HEK293 (cell line): ENCODE data around the gene MT1HL1.

Source experiments
- CTCF ChIA-PET: fragments of 350-600 bp; formaldehyde crosslinking; extraction: SDS; loops from one replicate; lab custom pipeline; 2021; ENCODE audit warnings: antibody characterized with exemption; lab: Yijun Ruan, JAX
- POLR2A ChIA-PET: fragments of 300-600 bp; formaldehyde crosslinking; extraction: SDS; loops from one replicate; lab custom pipeline; 2020; ENCODE audit warnings: antibody characterized with exemption, inconsistent platforms; lab: Yijun Ruan, JAX
- H3K27ac ChIP-seq: fragments of 200-500 bp; sonication (Bioruptor generic); 2 replicates; pipeline ENCODE4 v1.5.1; 2014; ENCODE audit warnings: low read depth, low read length, control low read depth, inconsistent platforms; ENCODE audit errors: extremely low read depth
- H3K36me3 ChIP-seq, 2 experiments: fragments of 200-500 bp in 1 of 2; sonication (Bioruptor generic) in 1 of 2; 1 replicate in 1 of 2; 2 replicates in 1 of 2; pipeline ENCODE4 v1.5.1; 2014 to 2017; ENCODE audit warnings: inconsistent platforms in 2 of 2, low read length in 2 of 2; ENCODE audit not compliant: control insufficient read depth in 2 of 2, insufficient read depth in 1 of 2
- H3K4me1 ChIP-seq: fragments of 200-500 bp; sonication (Bioruptor generic); 2 replicates; pipeline ENCODE4 v1.5.1; 2014; ENCODE audit warnings: mild to moderate bottlenecking, low read length, inconsistent platforms; ENCODE audit not compliant: control insufficient read depth, insufficient read depth
- H3K4me3 ChIP-seq: 2 replicates; pipeline ENCODE4 v1.5.1; 2011; ENCODE audit warnings: low read depth, mild to moderate bottlenecking, control low read depth, low read length, moderate library complexity
- H3K9me3 ChIP-seq: fragments of 200-500 bp; sonication (Bioruptor generic); 2 replicates; pipeline ENCODE4 v1.5.1; 2014; ENCODE audit warnings: low read depth, low read length, inconsistent platforms; ENCODE audit not compliant: control insufficient read depth, insufficient read depth
- EGR2 ChIP-seq: fragments of 450-650 bp; formaldehyde crosslinking; IDR thresholded peaks from 2 replicates; pipeline ENCODE4 v1.5.1; 2016; ENCODE audit warnings: low read depth, missing biosample characterization, missing genetic modification characterization
- KLF16 ChIP-seq: fragments of 450-650 bp; formaldehyde crosslinking; IDR thresholded peaks from 2 replicates; pipeline ENCODE4 v1.5.1; 2017; ENCODE audit warnings: missing biosample characterization, missing genetic modification characterization
- MYNN ChIP-seq: fragments of 450-650 bp; formaldehyde crosslinking; IDR thresholded peaks from 2 replicates; pipeline ENCODE4 v1.5.1; 2016; ENCODE audit warnings: missing biosample characterization, missing genetic modification characterization, borderline replicate concordance
- PRDM6 ChIP-seq: fragments of 450-650 bp; formaldehyde crosslinking; IDR thresholded peaks from 2 replicates; pipeline ENCODE4 v1.5.1; 2017; ENCODE audit warnings: missing biosample characterization, missing genetic modification characterization
- ZBTB17 ChIP-seq: fragments of 450-650 bp; formaldehyde crosslinking; IDR thresholded peaks from 2 replicates; pipeline ENCODE4 v1.5.1; 2016; ENCODE audit warnings: missing biosample characterization, missing genetic modification characterization
- ZFHX2 ChIP-seq: fragments of 450-650 bp; formaldehyde crosslinking; conservative IDR thresholded peaks from 2 replicates; pipeline ENCODE4 v1.5.1; 2016; ENCODE audit warnings: missing biosample characterization, missing genetic modification characterization
- ZIC2 ChIP-seq: fragments of 450-650 bp; formaldehyde crosslinking; IDR thresholded peaks from 2 replicates; pipeline ENCODE4 v1.5.1; 2016; ENCODE audit warnings: missing biosample characterization, missing genetic modification characterization
- ZNF112 ChIP-seq: fragments of 450-650 bp; formaldehyde crosslinking; IDR thresholded peaks from 2 replicates; pipeline ENCODE4 v1.5.0; 2017; ENCODE audit warnings: missing biosample characterization, missing genetic modification characterization
- ZNF114 ChIP-seq: fragments of 450-650 bp; formaldehyde crosslinking; IDR thresholded peaks from 2 replicates; pipeline ENCODE4 v1.5.0; 2017; ENCODE audit warnings: missing biosample characterization, missing genetic modification characterization
- ZNF132 ChIP-seq: fragments of 450-650 bp; formaldehyde crosslinking; IDR thresholded peaks from 2 replicates; pipeline ENCODE4 v1.5.1; 2017; ENCODE audit warnings: missing biosample characterization, missing genetic modification characterization, borderline replicate concordance
- ZNF184 ChIP-seq: fragments of 450-650 bp; IDR thresholded peaks from 2 replicates; pipeline ENCODE4 v1.5.1; 2018; ENCODE audit warnings: missing biosample characterization, mild to moderate bottlenecking, missing genetic modification characterization
- ZNF211 ChIP-seq: fragments of 450-650 bp; formaldehyde crosslinking; IDR thresholded peaks from 2 replicates; pipeline ENCODE4 v1.5.1; 2016; ENCODE audit warnings: low read depth, missing biosample characterization, missing genetic modification characterization
- ZNF24 ChIP-seq: fragments of 450-650 bp; formaldehyde crosslinking; IDR thresholded peaks from 2 replicates; pipeline ENCODE4 v1.5.1; 2016; ENCODE audit warnings: missing biosample characterization, missing genetic modification characterization
- ZNF335 ChIP-seq: fragments of 450-650 bp; formaldehyde crosslinking; conservative IDR thresholded peaks from 2 replicates; pipeline ENCODE4 v1.5.1; 2016; ENCODE audit warnings: missing biosample characterization, missing genetic modification characterization
- ZNF362 ChIP-seq: fragments of 450-650 bp; formaldehyde crosslinking; IDR thresholded peaks from 2 replicates; pipeline ENCODE4 v1.5.1; 2016; ENCODE audit warnings: missing biosample characterization, missing genetic modification characterization
- ZNF391 ChIP-seq: fragments of 450-650 bp; formaldehyde crosslinking; IDR thresholded peaks from 2 replicates; pipeline ENCODE4 v1.5.1; 2016; ENCODE audit warnings: low read depth, missing biosample characterization, missing genetic modification characterization, borderline replicate concordance
- ZNF404 ChIP-seq: fragments of 450-650 bp; formaldehyde crosslinking; IDR thresholded peaks from 2 replicates; pipeline ENCODE4 v1.5.1; 2017; ENCODE audit warnings: missing biosample characterization, missing genetic modification characterization
- ZNF416 ChIP-seq: fragments of 450-650 bp; formaldehyde crosslinking; IDR thresholded peaks from 2 replicates; pipeline ENCODE4 v1.5.1; 2016; ENCODE audit warnings: missing biosample characterization, missing genetic modification characterization
- ZNF529 ChIP-seq: fragments of 450-650 bp; formaldehyde crosslinking; IDR thresholded peaks from 2 replicates; pipeline ENCODE4 v1.5.1; 2017; ENCODE audit warnings: missing genetic modification characterization, missing biosample characterization; ENCODE audit not compliant: insufficient replicate concordance
- ZNF585B ChIP-seq: fragments of 450-650 bp; formaldehyde crosslinking; IDR thresholded peaks from 2 replicates; pipeline ENCODE4 v1.5.1; 2016; ENCODE audit warnings: missing biosample characterization, missing genetic modification characterization
- ZNF600 ChIP-seq: fragments of 450-650 bp; formaldehyde crosslinking; IDR thresholded peaks from 2 replicates; pipeline ENCODE4 v1.5.1; 2016; ENCODE audit warnings: missing biosample characterization, missing genetic modification characterization
- ZNF677 ChIP-seq: fragments of 450-650 bp; IDR thresholded peaks from 2 replicates; pipeline ENCODE4 v1.5.0; 2018; ENCODE audit warnings: missing biosample characterization, mild to moderate bottlenecking, missing genetic modification characterization, moderate library complexity
- ZNF837 ChIP-seq: fragments of 450-650 bp; formaldehyde crosslinking; IDR thresholded peaks from 2 replicates; pipeline ENCODE4 v1.5.1; 2016; ENCODE audit warnings: missing biosample characterization, missing genetic modification characterization
- ZSCAN16 ChIP-seq: fragments of 450-650 bp; formaldehyde crosslinking; IDR thresholded peaks from 2 replicates; pipeline ENCODE4 v1.5.1; 2016; ENCODE audit warnings: missing biosample characterization, missing genetic modification characterization
- TF ChIP-seq, protein P1 (sequence below): fragments of 450-650 bp; formaldehyde crosslinking; IDR thresholded peaks from 2 replicates; pipeline ENCODE4 v1.5.1; 2016; ENCODE audit warnings: missing biosample characterization, missing genetic modification characterization

MT1HL1 gene

DNA sequence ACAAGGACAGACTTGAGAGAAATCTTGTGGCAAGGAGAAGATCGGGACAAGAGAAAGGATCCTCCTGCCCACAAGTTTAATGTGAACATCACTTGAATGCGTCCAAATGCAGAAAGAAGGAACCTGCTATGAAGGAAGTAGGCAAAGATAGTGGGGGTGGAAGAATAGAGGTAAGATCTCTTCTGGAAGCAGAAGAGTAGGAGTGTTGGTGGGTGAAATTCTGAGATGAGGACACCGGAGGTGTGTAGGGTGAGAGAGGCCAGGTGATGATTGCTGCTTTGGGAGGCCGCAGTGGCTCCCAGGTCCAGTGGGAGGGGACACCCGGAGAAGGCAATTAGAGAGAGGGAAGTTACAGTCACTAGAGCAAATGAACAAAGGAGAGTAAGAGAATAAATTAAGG lies 44.6 kb upstream of the MT1HL1 start:
- Histone ChIP-seq H3K4me3 (no peak overlapping the region), H3K36me3 (no peaks in the 10 kb centered on the region), H3K27ac (no peak overlapping the region), H3K9me3 (no peaks in the 10 kb centered on the region), H3K4me1 (peaks cover 25% of the 10 kb centered on the region)
- ChIA-PET CTCF (no interaction called here), POLR2A (no interaction called here)
- TF ChIP-seq ZNF24 (tag by site-specific recombination) (no peak), ZFHX2 (peak; percentile 57), KLF16 (no peak), ZNF585B (no peak), EGR2 (tag by site-specific recombination) (peak; percentile 86), ZNF391 (tag by site-specific recombination) (no peak), ZNF335 (tag by site-specific recombination) (no peak), ZNF211 (tag by site-specific recombination) (no peak)
- TF ChIP-seq, protein P1, sequence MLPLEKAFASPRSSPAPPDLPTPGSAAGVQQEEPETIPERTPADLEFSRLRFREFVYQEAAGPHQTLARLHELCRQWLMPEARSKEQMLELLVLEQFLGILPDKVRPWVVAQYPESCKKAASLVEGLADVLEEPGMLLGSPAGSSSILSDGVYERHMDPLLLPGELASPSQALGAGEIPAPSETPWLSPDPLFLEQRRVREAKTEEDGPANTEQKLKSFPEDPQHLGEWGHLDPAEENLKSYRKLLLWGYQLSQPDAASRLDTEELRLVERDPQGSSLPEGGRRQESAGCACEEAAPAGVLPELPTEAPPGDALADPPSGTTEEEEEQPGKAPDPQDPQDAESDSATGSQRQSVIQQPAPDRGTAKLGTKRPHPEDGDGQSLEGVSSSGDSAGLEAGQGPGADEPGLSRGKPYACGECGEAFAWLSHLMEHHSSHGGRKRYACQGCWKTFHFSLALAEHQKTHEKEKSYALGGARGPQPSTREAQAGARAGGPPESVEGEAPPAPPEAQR (tag by site-specific recombination) = no peak

- no peak overlapping the region for H3K27ac ChIP-seq
- peaks cover 28% of the 10 kb centered on the region for H3K4me1 ChIP-seq
- H3K9me3 ChIP-seq = no peaks in the 10 kb centered on the region
- H3K4me3 ChIP-seq = no peak overlapping the region
- POLR2A ChIA-PET = interaction anchor here (0.7 kb wide), 2 partner anchors 15 to 35 kb away, joined by 5 to 9 read pairs; no protein-coding TSS in a partner anchor
- CTCF ChIA-PET = interaction anchor here (0.5 to 5.6 kb wide), 12 partner anchors 15 to 1444 kb away, joined by 3 to 46 read pairs (median 3); no protein-coding TSS in a partner anchor
- H3K36me3 ChIP-seq = no peaks in the 10 kb centered on the region
- TF ChIP-seq PRDM6 (tag by site-specific recombination) (peak; percentile 24; the same call in 1 of the 2 replicates), ZBTB17 (tag by site-specific recombination) (peak; percentile 63), ZNF416 (tag by site-specific recombination) (no peak), ZNF362 (tag by site-specific recombination) (peak; percentile 78; the same call in 1 of the 2 replicates), ZFHX2 (no peak), ZNF112 (tag by site-specific recombination) (no peak), ZNF529 (tag by site-specific recombination) (no peak)
Observed at GRCh38 chr1:237045278-237046016, 41.2 kb upstream of the MT1HL1 start.

DNA sequence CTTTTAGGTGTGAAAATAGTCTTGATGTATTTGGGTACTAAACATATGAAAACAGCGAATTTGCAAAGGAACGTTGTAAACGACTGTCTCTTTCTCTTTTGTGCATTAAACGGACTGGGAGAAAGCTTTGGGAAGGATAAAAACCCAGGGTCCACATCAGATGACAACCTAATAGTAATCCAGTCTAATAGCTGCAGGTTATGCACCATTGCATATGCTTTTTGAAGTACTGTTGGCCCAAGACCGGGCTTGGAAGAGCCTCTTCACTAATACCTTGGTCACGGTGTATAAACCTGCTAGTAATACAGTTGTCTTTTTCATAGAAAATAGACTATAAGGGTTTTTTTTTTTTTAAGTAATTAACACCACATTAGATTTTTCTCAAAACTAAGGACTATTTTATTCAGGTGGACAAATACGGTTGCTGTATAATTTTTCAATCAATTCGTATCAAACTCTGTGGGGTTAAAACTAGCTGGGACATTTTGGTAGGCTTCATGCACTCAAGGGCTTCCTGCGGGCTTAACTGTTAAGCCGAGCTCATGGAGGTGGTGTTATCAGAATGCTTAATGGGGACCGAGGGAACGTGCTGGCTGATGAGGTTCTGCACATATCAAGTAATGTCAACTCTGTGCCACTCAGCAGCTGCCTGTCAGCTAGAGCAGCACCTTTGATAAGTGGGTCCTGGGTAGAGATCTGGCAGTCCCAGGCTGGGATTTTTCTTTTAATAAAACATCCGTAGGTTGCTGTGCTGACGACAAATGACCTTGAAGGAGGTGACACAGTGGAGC lies 39.8 kb upstream of the MT1HL1 start:
- CTCF ChIA-PET = interaction anchor here (1.0 to 5.6 kb wide), 5 partner anchors 10 to 518 kb away, joined by 3 to 46 read pairs (median 4); no protein-coding TSS in a partner anchor
- no peak overlapping the region for H3K27ac ChIP-seq
- POLR2A ChIA-PET = interaction anchor here (0.6 to 3.2 kb wide), 3 partner anchors 11 to 79 kb away, joined by 3 to 28 read pairs (median 6); no protein-coding TSS in a partner anchor
- TF ChIP-seq ZSCAN16 (tag by site-specific recombination) = no peak
- no peak for TF ChIP-seq ZNF132 (tag by site-specific recombination)
- no peak for TF ChIP-seq ZNF114 (tag by site-specific recombination)
- TF ChIP-seq ZNF184 (tag by site-specific recombination) = no peak
- no peak for TF ChIP-seq ZNF677
- peak; percentile 15; the same call in 1 of the 2 replicates for TF ChIP-seq ZIC2 (tag by site-specific recombination)
- TF ChIP-seq KLF16 = no peak
- TF ChIP-seq ZNF404 = no peak
- no peak for TF ChIP-seq ZNF837
- no peak for TF ChIP-seq MYNN (tag by site-specific recombination)
- peak; percentile 27; the same call in 1 of the 2 replicates for TF ChIP-seq ZNF600 (tag by site-specific recombination)

More for the DNA sequence above, 39.8 kb upstream of the MT1HL1 start:
- no peaks in the 10 kb centered on the region for H3K36me3 ChIP-seq
- peaks cover 28% of the 10 kb centered on the region for H3K4me1 ChIP-seq
- no peaks in the 10 kb centered on the region for H3K9me3 ChIP-seq
- H3K4me3 ChIP-seq = no peak overlapping the region
